ENCODE measurements around the gene PPDPF.

The PPDPF gene

DNA sequence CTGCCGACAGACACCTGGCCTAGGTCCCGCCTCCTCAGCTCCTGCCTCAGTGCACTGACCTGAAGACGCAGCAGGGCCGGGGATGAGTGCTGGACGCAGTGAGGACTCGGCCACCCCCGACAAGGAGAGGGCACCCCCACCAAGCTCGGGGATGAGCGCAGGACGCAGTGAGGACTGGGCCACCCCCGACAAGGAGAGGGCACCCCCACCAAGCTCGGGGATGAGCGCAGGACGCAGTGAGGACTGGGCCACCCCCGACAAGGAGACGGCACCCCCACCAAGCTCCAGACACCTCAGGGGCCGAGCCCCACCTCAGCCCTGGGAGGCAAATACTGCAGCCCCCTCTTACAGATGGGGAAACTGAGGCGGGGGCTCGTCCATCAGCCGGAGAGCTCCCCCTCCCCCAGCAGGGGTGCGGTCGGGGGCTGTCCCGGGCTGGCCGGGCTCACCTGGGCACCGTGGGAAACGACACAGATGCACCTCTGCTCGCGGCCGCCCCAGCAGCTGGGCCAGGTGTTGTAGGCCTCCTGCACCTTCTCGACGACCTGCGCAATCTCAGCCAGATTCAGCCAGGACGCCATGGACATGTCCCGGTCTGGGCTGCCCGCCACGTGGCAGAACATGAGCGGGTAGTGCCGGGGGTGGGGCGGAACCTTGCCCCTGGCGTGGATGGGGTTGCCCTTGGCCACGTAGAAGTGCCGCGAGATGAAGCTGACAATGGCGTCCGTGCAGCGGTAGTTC is 46.0 kb downstream of the PPDPF start:
- H3K4me1 ChIP-seq, result no peaks in the 10 kb centered on the region
- no peaks in the 10 kb centered on the region for H3K9me3 ChIP-seq
- H3K36me3 ChIP-seq, result no peaks in the 10 kb centered on the region
- TF ChIP-seq, protein P1, sequence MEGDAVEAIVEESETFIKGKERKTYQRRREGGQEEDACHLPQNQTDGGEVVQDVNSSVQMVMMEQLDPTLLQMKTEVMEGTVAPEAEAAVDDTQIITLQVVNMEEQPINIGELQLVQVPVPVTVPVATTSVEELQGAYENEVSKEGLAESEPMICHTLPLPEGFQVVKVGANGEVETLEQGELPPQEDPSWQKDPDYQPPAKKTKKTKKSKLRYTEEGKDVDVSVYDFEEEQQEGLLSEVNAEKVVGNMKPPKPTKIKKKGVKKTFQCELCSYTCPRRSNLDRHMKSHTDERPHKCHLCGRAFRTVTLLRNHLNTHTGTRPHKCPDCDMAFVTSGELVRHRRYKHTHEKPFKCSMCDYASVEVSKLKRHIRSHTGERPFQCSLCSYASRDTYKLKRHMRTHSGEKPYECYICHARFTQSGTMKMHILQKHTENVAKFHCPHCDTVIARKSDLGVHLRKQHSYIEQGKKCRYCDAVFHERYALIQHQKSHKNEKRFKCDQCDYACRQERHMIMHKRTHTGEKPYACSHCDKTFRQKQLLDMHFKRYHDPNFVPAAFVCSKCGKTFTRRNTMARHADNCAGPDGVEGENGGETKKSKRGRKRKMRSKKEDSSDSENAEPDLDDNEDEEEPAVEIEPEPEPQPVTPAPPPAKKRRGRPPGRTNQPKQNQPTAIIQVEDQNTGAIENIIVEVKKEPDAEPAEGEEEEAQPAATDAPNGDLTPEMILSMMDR (IDR thresholded peaks at IDR 0.05; ENCODE audit: low read depth, low read length), result no peak
- no peak for DNase-seq
- H3K27me3 ChIP-seq, result no peaks in the 10 kb centered on the region
- no peak overlapping the region for H3K4me3 ChIP-seq (ENCODE audit: low read depth, low read length)

DNA sequence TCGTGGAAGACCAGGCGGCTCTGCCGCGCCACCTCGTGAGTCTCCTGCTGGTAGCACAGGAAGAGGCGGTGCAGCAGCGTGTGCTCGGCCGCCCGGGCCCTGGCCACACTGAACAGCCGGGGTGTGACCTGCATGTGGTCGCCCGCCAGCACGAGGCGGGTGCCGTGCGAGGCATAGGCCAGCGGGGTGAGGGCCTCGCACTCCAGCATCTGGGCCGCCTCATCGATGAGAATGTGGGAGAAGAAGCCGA is 46.5 kb downstream of the PPDPF start:
- TF ChIP-seq, protein P1 (IDR thresholded peaks at IDR 0.05; ENCODE audit: low read depth, low read length), result no peak
- Histone ChIP-seq H3K4me1 (no peaks in the 10 kb centered on the region), H3K4me3 (ENCODE audit: low read depth, low read length) (no peak overlapping the region), H3K36me3 (no peaks in the 10 kb centered on the region), H3K27me3 (no peaks in the 10 kb centered on the region), H3K9me3 (no peaks in the 10 kb centered on the region)
- DNase-seq, result no peak

DNA sequence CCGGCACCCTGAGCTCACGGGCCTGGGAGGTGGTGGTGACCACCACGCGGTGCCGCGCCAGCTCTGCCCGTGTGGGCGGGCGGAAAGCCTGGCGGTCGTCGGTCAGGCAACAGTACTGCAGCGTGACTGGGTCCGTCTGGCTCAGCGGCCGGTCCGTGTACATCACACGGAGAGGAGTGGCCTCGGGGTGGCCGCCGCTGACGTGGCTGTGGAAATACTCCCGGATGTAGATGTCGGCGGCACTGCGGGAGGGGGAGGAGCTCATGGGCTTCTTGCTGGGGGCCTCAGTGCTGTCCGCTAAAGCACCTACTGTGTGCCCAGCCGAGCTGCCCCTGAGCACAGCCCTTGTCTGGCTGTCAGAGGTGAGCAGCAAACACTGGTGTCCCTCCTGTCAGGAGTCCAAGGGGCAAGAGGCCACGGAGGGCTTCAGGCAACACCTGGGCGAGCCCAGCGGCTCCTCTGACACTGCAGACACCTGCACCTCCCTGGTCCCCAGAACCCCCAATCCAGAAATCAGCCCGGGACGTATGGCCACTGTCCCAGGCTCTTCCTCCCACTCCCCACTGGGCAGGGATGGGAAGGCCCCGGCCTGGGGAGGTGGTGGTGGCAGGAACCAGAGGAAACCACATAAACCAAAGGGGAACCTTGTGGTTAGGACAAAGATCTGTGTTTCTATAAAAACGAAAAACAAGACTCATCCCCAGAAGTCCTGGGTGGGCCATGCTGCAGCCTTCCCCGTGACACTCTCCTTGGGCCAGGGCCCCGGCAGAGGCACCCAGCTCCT is 47.0 kb downstream of the PPDPF start:
- Histone ChIP-seq H3K4me1 (no peaks in the 10 kb centered on the region), H3K9me3 (no peaks in the 10 kb centered on the region), H3K36me3 (no peaks in the 10 kb centered on the region), H3K4me3 (ENCODE audit: low read depth, low read length) (no peak overlapping the region), H3K27me3 (no peaks in the 10 kb centered on the region)
- DNase-seq, result no peak
- TF ChIP-seq, protein P1 (IDR thresholded peaks at IDR 0.05; ENCODE audit: low read depth, low read length), result no peak

DNA sequence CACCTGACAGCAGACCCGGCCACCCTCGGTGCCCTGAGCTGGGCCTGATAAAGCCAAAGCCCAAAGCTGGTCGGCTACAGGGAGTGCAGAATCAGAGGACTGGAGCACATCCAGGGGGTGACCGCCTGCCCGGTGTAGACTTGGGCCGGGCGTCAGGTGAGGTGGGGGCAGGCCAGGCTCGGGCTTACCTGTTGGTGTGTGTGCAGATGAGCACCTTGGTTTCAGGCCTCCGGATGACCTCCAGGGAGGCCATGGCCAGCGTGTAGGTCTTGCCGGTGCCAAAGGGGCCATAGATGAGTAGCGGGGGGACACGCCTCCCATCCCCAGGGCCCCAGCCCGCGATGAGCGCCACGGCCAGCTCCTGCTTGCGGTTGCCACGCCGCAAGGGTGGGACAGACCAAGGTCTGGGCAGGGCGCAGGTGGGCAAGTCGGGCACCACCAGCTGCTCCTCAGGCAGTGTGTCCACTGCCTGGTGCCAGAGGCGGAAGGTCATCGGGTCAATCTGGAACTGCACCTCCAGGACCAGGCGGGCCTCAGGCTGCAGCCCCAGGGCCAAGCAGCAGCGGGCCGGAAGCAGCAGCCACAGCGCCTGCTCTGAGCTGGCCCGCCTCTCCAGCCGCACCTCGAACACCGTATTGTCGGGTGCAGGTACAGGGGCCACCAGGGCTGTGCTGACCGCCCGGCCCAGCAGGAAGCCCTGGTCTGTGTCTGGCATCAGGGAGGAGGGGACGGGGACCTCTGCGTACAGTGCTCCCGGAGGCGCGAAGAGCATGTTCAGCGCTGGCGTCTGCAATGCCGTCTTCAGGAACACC is 47.8 kb downstream of the PPDPF start:
- Histone ChIP-seq H3K36me3 (no peaks in the 10 kb centered on the region), H3K27me3 (no peaks in the 10 kb centered on the region), H3K9me3 (no peaks in the 10 kb centered on the region), H3K4me1 (no peaks in the 10 kb centered on the region), H3K4me3 (ENCODE audit: low read depth, low read length) (no peak overlapping the region)
- DNase-seq, result no peak
- TF ChIP-seq, protein P1 (IDR thresholded peaks at IDR 0.05; ENCODE audit: low read depth, low read length), result no peak

DNA sequence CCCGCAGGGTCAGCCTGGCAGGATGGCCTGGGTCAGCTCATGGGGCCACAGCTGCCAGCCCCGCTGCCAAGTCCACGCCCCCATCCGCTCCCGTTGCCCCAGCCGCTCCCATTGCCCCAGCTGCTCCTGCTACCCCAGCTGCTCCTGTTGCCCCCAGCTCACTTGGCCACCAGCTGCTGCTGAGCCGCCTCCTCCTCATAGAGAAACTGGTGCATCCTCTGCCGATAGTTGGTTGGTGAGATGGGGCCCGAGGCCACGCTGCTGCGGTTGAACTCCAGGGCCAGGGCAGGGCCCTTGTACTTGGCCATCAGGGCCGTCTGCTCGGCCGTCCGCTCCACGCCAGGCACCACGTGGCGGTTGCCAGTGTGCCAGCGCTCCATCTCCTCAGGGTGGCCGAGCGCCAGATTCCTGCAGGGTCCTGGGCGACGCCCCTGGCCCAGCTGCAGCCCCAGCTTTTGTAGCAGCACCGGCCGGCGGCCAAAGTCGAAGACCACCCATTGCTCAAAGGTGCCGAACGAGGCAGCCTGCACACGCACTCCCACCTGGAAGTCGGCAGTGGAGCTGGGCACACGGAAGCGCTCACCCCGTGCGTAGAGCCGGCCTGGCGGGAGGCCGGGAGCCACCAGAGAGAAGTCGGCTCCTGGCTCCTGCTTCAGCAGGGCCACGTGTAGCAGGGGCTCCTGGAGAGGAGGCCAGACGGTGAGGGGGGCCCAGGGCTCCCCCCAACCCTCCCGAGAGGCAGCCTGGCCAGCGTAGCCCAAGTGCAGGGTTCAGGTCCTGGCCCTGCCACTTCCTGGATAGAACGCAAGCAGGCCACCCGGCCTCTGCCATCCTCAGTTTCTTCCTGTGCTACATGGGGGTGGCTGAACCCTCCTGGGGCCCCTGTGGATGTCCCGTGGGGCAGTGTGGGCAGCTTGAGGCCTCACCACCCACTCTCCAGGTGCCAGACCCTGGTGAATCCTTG is 48.7 kb downstream of the PPDPF start:
- no peaks in the 10 kb centered on the region for H3K4me1 ChIP-seq
- no peaks in the 10 kb centered on the region for H3K9me3 ChIP-seq
- H3K27me3 ChIP-seq, result no peaks in the 10 kb centered on the region
- no peak overlapping the region for H3K4me3 ChIP-seq (ENCODE audit: low read depth, low read length)
- DNase-seq, result no peak
- TF ChIP-seq, protein P1 (IDR thresholded peaks at IDR 0.05; ENCODE audit: low read depth, low read length), result no peak
- no peaks in the 10 kb centered on the region for H3K36me3 ChIP-seq
